K562 (cell line): Measurements from ENCODE around the gene SLC38A8. TPM values are rescaled to one million over a fixed set of nuclear protein-coding genes. Genes with fewer than 3 reads are reported as not detected.

ENCODE experiments used
- ATAC-seq: fragments of 200-7000 bp; cut with Tn5 transposase; 3 replicates; pipeline ENCODE4 v1.9.1; 2020; ENCODE audit warnings: moderate library complexity
- BruUV-seq: library from RNA; stranded (reverse); fragments of 400-500 nt; replicated peaks from 2 replicates; lab custom pipeline; 2021; lab: Mats Ljungman, UMichigan
- CTCF ChIA-PET: fragments of 300-600 bp; formaldehyde crosslinking; extraction: SDS; loops from one replicate; lab custom pipeline; 2021; ENCODE audit warnings: low intra/inter-chr PET ratio; lab: Yijun Ruan, JAX
- POLR2A ChIA-PET: fragments of 300-600, 350-650 bp; sonication (Branson Sonifier 250); formaldehyde crosslinking; extraction: SDS; loops from one replicate; lab custom pipeline; 2021; ENCODE audit warnings: antibody characterized with exemption, inconsistent platforms; lab: Yijun Ruan, JAX
- DNase-seq, 4 experiments: peaks; one replicate each; pipeline versions ENCODE4 v3.0.0 to v3.0.0-alpha.2; 2011 to 2018; ENCODE audit warnings: low spot score in 3 of 4, mixed read lengths in 3 of 4; ENCODE audit errors: extremely low read depth in 1 of 4
- FAIRE-seq: peaks from 2 replicates; lab custom pipeline; 2011; peaks lifted over from hg19 to GRCh38; lab: Jason Lieb, UNC
- H2AFZ ChIP-seq: 2 replicates; pipeline ENCODE4 v1.6.0; 2011; ENCODE audit warnings: low read depth, low read length, control low read depth, inconsistent platforms
- H3K27ac ChIP-seq: fragments of 200-600 bp; 3 replicates; pipeline ENCODE4 v1.8.0; 2011; ENCODE audit warnings: low read depth, mild to moderate bottlenecking, control low read depth, inconsistent platforms, low read length, moderate library complexity, mixed read lengths; ENCODE audit errors: extremely low read depth
- H3K27me3 ChIP-seq, 2 experiments: fragments of 300-600 bp in 1 of 2; 2 replicates in 1 of 2; 3 replicates in 1 of 2; pipeline versions ENCODE4 v1.6.0 to v1.8.0; 2011; ENCODE audit warnings: inconsistent platforms in 2 of 2, low read length in 2 of 2, mild to moderate bottlenecking in 1 of 2, mixed read lengths in 1 of 2, moderate library complexity in 1 of 2; ENCODE audit not compliant: control insufficient read depth in 2 of 2, insufficient read depth in 2 of 2
- H3K36me3 ChIP-seq: fragments of 300-600 bp; 3 replicates; pipeline ENCODE4 v1.8.0; 2011; ENCODE audit warnings: mild to moderate bottlenecking, low read length, inconsistent platforms; ENCODE audit not compliant: control insufficient read depth, insufficient read depth
- H3K4me1 ChIP-seq, 2 experiments: fragments of 200-600 bp in 1 of 2; replicated peaks in 1 of 2; 2 replicates in 1 of 2; 3 replicates in 1 of 2; pipeline versions ENCODE4 v1.5.1 to v1.8.0; 2011; ENCODE audit warnings: inconsistent platforms in 2 of 2, low read length in 2 of 2, mild to moderate bottlenecking in 1 of 2, mixed read lengths in 1 of 2, moderate library complexity in 1 of 2; ENCODE audit not compliant: control insufficient read depth in 2 of 2, insufficient read depth in 2 of 2
- H3K4me2 ChIP-seq: 2 replicates; pipeline ENCODE4 v1.6.1; 2011; ENCODE audit warnings: low read length, control low read depth, inconsistent platforms, mixed read lengths; ENCODE audit not compliant: insufficient read depth
- H3K4me3 ChIP-seq: fragments of 200-600 bp; sonication (generic), shearing (Covaris generic); 2 replicates; pipeline ENCODE4 v1.5.1; 2016; ENCODE audit warnings: control low read depth, inconsistent platforms
- H3K79me2 ChIP-seq: fragments of 200-600 bp; 3 replicates; pipeline ENCODE4 v1.8.0; 2011; ENCODE audit warnings: low read length, inconsistent platforms; ENCODE audit not compliant: control insufficient read depth, insufficient read depth
- H3K9ac ChIP-seq, 2 experiments: 2 replicates each; pipeline versions ENCODE4 v1.6.0 to v1.6.1; 2011; ENCODE audit warnings: low read depth in 2 of 2, low read length in 2 of 2, control low read depth in 1 of 2, inconsistent platforms in 1 of 2, mild to moderate bottlenecking in 1 of 2, mixed read lengths in 1 of 2; ENCODE audit not compliant: insufficient read depth in 1 of 2
- H3K9me1 ChIP-seq: one replicate; pipeline ENCODE4 v1.6.0; 2011; ENCODE audit warnings: inconsistent platforms, mild to moderate bottlenecking, low read length, moderate library complexity; ENCODE audit not compliant: control insufficient read depth, insufficient read depth
- H3K9me3 ChIP-seq: replicated peaks from 2 replicates; pipeline ENCODE4 v1.5.1; 2011; ENCODE audit warnings: low read depth, low read length, inconsistent platforms; ENCODE audit not compliant: control insufficient read depth, insufficient read depth
- H4K20me1 ChIP-seq: replicated peaks from 2 replicates; pipeline ENCODE4 v1.6.1; 2011; ENCODE audit warnings: low read length, inconsistent platforms, mixed read lengths; ENCODE audit not compliant: control insufficient read depth, insufficient read depth
- E2F3 ChIP-seq: fragments of 250-450 bp; sonication (Bioruptor Pico); IDR thresholded peaks from 2 replicates; pipeline ENCODE4 v1.4.0; 2020; ENCODE audit warnings: mild to moderate bottlenecking
- ESRRA ChIP-seq: fragments of 450-650 bp; IDR thresholded peaks from 2 replicates; pipeline ENCODE4 v1.6.1; 2014; ENCODE audit warnings: low read depth, mild to moderate bottlenecking, moderate library complexity, borderline replicate concordance
- GTF2E2 ChIP-seq: fragments of 200-800 bp; sonication (Bioruptor generic); IDR thresholded peaks from 2 replicates; pipeline ENCODE4 v1.6.1; 2016; ENCODE audit warnings: missing genetic modification characterization, missing compliant biosample characterization
- HOMEZ ChIP-seq: fragments of 250-450 bp; sonication (Bioruptor Pico); IDR thresholded peaks from 2 replicates; pipeline ENCODE4 v1.4.0; 2020; ENCODE audit warnings: mild to moderate bottlenecking, moderate library complexity
- NR2C1 ChIP-seq, 2 experiments: fragments of 450-650 bp; IDR thresholded peaks; 2 replicates each; pipeline ENCODE4 v1.6.1; 2017; ENCODE audit warnings: mild to moderate bottlenecking in 2 of 2, antibody characterized with exemption in 1 of 2, inconsistent platforms in 1 of 2, missing compliant biosample characterization in 1 of 2, missing genetic modification characterization in 1 of 2
- ZNF586 ChIP-seq: fragments of 450-650 bp; formaldehyde crosslinking; conservative IDR thresholded peaks from 2 replicates; pipeline ENCODE4 v1.4.0; 2020; ENCODE audit warnings: mild to moderate bottlenecking, moderate library complexity
- ZNF589 ChIP-seq: fragments of 200-800 bp; sonication (Bioruptor generic); IDR thresholded peaks from 2 replicates; pipeline ENCODE4 v1.6.1; 2016; ENCODE audit warnings: low read depth, missing genetic modification characterization, missing compliant biosample characterization
- ZNF785 ChIP-seq: fragments of 250-450 bp; sonication (Bioruptor Pico); IDR thresholded peaks from 2 replicates; pipeline ENCODE4 v1.4.0; 2020; ENCODE audit warnings: mild to moderate bottlenecking
- ZNF830 ChIP-seq: fragments of 250-450 bp; sonication (Bioruptor Pico); IDR thresholded peaks from 2 replicates; pipeline ENCODE4 v1.5.0; 2021; ENCODE audit warnings: mild to moderate bottlenecking
- WGBS: fragments of 100-300 bp; shearing (Covaris generic); methylation state at CpG from one replicate; pipeline ENCODE4 v1.1.6; 2016; ENCODE audit warnings: low coverage, mixed read lengths; ENCODE audit not compliant: insufficient coverage; ENCODE audit errors: missing lambda C conversion rate; 5-methylcytosine and 5-hydroxymethylcytosine counted together
- in situ Hi-C: fragments of 300-500 bp; cut with MboI; formaldehyde crosslinking; loops from 4 replicates; pipeline ENCODE4 v1.15.0; 2018; ENCODE audit warnings: inconsistent platforms, mixed read lengths
- intact Hi-C: fragments of 100-400 bp; cut with micrococcal nuclease; formaldehyde crosslinking; loops from 2 replicates; pipeline ENCODE4 v1.14.2; 2022
- polyA plus RNA-seq, 8 experiments: library from polyadenylated mRNA; depleted of rRNA in 4 of 8; stranded (reverse) in 5 of 8; unstranded in 3 of 8; fragments of >200 nt; fragmentation: Nextera tagmentation in 2 of 8; fragmentation: Illumina TruSeq in 1 of 8; extraction: Ambion mirVana in 2 of 8; extraction: Trizol in 1 of 8; gene quantifications; 2 replicates each; pipeline versions ENCODE4 v1.2.1 to v1.2.3, GENCODE V29; 2011 to 2014; ENCODE audit warnings: inconsistent platforms in 1 of 8, missing spikeins in 1 of 8
- total RNA-seq, 7 experiments: library from RNA; depleted of rRNA in 6 of 7; stranded (reverse); fragments of >200 nt in 6 of 7; fragmentation: Illumina TruSeq in 2 of 7; extraction: Trizol in 2 of 7; gene quantifications; 2 replicates each; pipeline versions ENCODE4 v1.2.1 to v1.2.3, GENCODE V29; 2011 to 2021; ENCODE audit warnings: low replicate concordance in 1 of 7

SLC38A8 gene
- total and polyA plus RNA-seq, 9 of the 15 experiments (the other 6 are each of a cell fraction or from before 2014, with no cell fraction given): 0.28 TPM; not detected in 8

- POLR2A ChIA-PET: interaction anchor here (0.6 to 2.0 kb wide), 5 partner anchors 10 to 99 kb away, joined by 3 to 4 read pairs (median 4); partner anchors contain the start of gene MBTPS1
- in situ Hi-C loops: no loop called here
- intact Hi-C loops: loop anchor here (10.0 kb wide), 1 partner anchor 398 kb away; no protein-coding TSS in a partner anchor
Observed at GRCh38 chr16:84087001-84087400, 44.4 kb upstream of the SLC38A8 start.

More at GRCh38 chr16:84087001-84087400, 44.4 kb upstream of the SLC38A8 start:
- WGBS: 77% methylated on average over 12 of the region's 12 CpGs
- Histone ChIP-seq H3K4me3 (no peak overlapping the region), H3K4me2 (no peak overlapping the region), H4K20me1 (no peaks in the 10 kb centered on the region), H3K27me3 (no peaks in the 10 kb centered on the region), H3K79me2 (no peaks in the 10 kb centered on the region), H3K4me1 (peaks cover 0 to 3% of the 10 kb centered on the region in 2 experiments; a peak in 2 of 5 replicates)
- ATAC-seq: no peak
- TF ChIP-seq GTF2E2 (tag) (no peak), NR2C1 (IDR thresholded peaks at IDR 0.05) (no peak), NR2C1 (tag; IDR thresholded peaks at IDR 0.05) (no peak), ZNF586 (CRISPR knock-in tag) (no peak), HOMEZ (CRISPR knock-in tag) (no peak), ZNF589 (CRISPR knock-in tag) (no peak), E2F3 (CRISPR knock-in tag) (no peak), ZNF830 (no peak), ESRRA (no peak), ZNF785 (CRISPR knock-in tag) (no peak)
- TF ChIP-seq, all 486 proteins: peak for 0
- H3K9me1 ChIP-seq: no peaks in the 10 kb centered on the region
- peaks cover 90% of the 10 kb centered on the region for H3K36me3 ChIP-seq
- no peak overlapping the region for H2AFZ ChIP-seq
- DNase-seq (no peak), FAIRE-seq (no peak)
- CTCF ChIA-PET: no interaction called here
- no peak overlapping the region for H3K27ac ChIP-seq
- no peak overlapping the region for H3K9ac ChIP-seq
- no peaks in the 10 kb centered on the region for H3K9me3 ChIP-seq
- no TSS peak for BruUV-seq
